PFSK-1 (cell line): ENCODE measurements around the gene ELOVL2.

Source experiments
- POLR2AphosphoS5 ChIP-seq: IDR thresholded peaks from 2 replicates; pipeline ENCODE4 v1.6.1; 2012; ENCODE audit warnings: low read depth, mild to moderate bottlenecking, control low read depth, low read length, moderate library complexity
- TAF1 ChIP-seq: IDR thresholded peaks from 2 replicates; pipeline ENCODE4 v1.6.1; 2012; ENCODE audit warnings: low read length, control low read depth, borderline replicate concordance; ENCODE audit not compliant: insufficient read depth
- TF ChIP-seq, protein P1 (sequence below), 2 experiments: IDR thresholded peaks; 2 replicates each; pipeline versions ENCODE4 v1.6.1 to v1.8.0; 2011 to 2012; ENCODE audit warnings: low read depth in 2 of 2, low read length in 2 of 2, control low read depth in 1 of 2, inconsistent platforms in 1 of 2, mild to moderate bottlenecking in 1 of 2, moderate library complexity in 1 of 2; ENCODE audit not compliant: insufficient read depth in 1 of 2

DNA sequence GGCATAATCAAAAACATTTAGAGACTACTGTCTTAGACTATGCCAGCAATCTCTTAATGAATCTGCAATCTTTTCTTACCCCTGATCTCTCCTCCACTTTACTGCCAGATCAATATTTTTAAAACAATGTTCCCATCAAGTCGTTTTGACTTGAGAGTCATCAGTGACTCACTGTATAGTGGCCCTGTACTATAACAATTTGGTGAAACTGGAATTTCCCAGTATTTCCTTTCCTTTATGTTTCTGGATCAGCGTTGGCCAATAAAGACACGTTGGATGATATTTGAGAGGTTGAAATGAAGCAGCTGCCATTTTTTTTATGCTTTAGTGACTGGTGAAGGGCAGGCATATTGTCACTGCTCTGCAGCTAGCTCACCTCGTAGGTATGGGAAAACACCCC lies 39.4 kb upstream of the ELOVL2 start:
- TF ChIP-seq POLR2AphosphoS5 (no peak), TAF1 (no peak)
- TF ChIP-seq, protein P1, sequence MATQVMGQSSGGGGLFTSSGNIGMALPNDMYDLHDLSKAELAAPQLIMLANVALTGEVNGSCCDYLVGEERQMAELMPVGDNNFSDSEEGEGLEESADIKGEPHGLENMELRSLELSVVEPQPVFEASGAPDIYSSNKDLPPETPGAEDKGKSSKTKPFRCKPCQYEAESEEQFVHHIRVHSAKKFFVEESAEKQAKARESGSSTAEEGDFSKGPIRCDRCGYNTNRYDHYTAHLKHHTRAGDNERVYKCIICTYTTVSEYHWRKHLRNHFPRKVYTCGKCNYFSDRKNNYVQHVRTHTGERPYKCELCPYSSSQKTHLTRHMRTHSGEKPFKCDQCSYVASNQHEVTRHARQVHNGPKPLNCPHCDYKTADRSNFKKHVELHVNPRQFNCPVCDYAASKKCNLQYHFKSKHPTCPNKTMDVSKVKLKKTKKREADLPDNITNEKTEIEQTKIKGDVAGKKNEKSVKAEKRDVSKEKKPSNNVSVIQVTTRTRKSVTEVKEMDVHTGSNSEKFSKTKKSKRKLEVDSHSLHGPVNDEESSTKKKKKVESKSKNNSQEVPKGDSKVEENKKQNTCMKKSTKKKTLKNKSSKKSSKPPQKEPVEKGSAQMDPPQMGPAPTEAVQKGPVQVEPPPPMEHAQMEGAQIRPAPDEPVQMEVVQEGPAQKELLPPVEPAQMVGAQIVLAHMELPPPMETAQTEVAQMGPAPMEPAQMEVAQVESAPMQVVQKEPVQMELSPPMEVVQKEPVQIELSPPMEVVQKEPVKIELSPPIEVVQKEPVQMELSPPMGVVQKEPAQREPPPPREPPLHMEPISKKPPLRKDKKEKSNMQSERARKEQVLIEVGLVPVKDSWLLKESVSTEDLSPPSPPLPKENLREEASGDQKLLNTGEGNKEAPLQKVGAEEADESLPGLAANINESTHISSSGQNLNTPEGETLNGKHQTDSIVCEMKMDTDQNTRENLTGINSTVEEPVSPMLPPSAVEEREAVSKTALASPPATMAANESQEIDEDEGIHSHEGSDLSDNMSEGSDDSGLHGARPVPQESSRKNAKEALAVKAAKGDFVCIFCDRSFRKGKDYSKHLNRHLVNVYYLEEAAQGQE (IDR thresholded peaks at IDR 0.05; ENCODE audit: insufficient read depth in 1 of 2, low read depth in 2 of 2, low read length in 2 of 2) = no peak
